GM18873 (cell line): ENCODE results near the gene NEFH.

ENCODE experiments used
- ATAC-seq: cut with Tn5 transposase; IDR thresholded peaks from one replicate; pipeline ENCODE4 v1.9.1; 2021; ENCODE audit warnings: mild to moderate bottlenecking, moderate library complexity, moderate number of reproducible peaks; ENCODE audit not compliant: unreplicated experiment, low FRiP score

The NEFH gene

GRCh38 chr22:29539105-29539504, 59.1 kb downstream of the NEFH start:
- ATAC-seq = no peak
